Measurements from ENCODE around the gene DUS2.

DNA sequence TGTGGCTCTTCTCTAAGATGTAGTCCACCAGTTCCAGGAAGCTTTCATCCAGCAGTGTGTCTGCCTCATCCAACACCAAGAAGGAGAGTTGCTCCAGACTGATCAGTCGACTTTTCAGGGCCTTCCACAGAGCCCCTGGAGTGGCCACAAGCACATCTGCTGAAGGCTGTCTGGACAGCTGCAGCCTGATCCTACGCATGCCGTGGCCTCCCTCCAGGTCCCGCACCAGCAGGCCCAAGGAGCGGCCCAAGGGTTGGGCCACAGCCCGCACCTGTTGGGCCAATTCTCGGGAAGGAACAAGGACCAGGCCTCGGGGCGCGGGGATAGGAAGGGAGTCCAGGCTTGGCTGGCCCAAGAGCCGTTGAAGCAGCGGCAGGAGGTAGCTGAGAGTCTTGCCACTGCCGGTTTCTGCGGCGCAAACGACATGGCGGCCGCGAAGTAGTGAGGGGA is 781 bp upstream of the DUS2 start:
- TF ChIP-seq EZH2 (IDR thresholded peaks at IDR 0.05) (no peak), EZH2phosphoT487 (IDR thresholded peaks at IDR 0.05) (no peak)
- TF ChIP-seq, protein P1, sequence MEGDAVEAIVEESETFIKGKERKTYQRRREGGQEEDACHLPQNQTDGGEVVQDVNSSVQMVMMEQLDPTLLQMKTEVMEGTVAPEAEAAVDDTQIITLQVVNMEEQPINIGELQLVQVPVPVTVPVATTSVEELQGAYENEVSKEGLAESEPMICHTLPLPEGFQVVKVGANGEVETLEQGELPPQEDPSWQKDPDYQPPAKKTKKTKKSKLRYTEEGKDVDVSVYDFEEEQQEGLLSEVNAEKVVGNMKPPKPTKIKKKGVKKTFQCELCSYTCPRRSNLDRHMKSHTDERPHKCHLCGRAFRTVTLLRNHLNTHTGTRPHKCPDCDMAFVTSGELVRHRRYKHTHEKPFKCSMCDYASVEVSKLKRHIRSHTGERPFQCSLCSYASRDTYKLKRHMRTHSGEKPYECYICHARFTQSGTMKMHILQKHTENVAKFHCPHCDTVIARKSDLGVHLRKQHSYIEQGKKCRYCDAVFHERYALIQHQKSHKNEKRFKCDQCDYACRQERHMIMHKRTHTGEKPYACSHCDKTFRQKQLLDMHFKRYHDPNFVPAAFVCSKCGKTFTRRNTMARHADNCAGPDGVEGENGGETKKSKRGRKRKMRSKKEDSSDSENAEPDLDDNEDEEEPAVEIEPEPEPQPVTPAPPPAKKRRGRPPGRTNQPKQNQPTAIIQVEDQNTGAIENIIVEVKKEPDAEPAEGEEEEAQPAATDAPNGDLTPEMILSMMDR (IDR thresholded peaks at IDR 0.05) = no peak
